Islet precursor cell (in vitro differentiated cells): Measurements from ENCODE around the gene JUP.

Experiments used
- DNase-seq: peaks from one replicate; pipeline ENCODE4 v3.0.0-alpha.2; 2018

JUP gene

DNA sequence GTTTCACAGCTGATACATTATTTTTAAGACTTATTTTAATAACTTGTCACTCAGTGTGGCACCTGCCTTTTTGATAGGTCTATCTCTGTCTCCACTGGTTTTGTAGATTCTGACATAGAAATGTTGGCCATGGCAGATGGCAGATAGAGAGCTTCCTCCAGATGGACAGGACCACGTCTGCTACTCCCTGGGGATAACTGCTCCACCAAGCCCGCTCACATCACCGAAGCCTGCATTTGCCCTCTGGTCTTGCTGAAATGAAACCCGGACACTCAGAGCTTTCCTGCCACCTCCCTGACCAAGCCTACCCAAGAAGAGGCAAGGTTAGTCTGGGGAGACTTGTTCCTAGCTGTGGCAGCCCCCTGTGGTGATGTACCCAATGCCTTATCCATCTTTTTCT, 35.6 kb downstream of the JUP start:
- DNase-seq: no peak

DNA sequence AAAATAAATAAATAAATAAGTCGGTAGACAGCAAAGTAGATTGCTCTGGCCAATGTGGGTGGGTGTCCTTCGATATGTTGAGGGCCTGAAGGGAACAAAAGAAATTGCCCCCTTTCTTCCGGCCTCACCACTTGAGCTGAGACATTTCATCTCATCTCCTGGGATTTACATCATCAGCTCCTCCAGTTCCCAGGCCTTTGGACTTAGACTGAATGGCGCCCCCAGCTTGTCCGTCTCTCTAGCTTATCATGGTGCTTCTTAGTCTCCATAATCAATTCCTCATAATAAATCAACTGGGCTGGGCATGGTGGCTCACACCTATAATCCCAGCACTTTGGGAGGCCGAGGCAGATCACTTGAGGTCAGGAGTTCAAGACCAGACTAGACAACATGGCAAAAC, 38.2 kb downstream of the JUP start:
- DNase-seq: no peak

GRCh38 chr17:41741709-41742108, 44.8 kb downstream of the JUP start:
- DNase-seq: no peak

GRCh38 chr17:41740506-41740905, 46.0 kb downstream of the JUP start:
- DNase-seq: no peak

- DNase-seq: peak; percentile 82
These were observed 46.7 kb downstream of the JUP start for GRCh38 chr17:41739661-41740352.

DNA sequence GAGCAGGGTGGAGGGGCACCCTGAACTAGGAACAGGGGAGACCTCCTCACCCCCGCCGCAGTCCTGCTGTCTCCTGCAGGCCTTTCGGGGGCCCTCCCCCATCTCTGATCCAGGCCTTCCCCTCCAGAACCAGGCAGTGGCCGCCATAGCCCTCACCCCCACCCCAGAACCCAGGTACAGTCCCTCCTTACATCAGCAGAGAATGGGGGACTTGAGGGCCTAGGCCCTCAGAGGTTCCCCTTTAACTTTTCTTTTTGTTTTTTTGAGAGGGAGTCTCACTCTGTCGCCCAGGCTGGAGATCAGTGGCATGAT, 47.8 kb downstream of the JUP start:
- no peak for DNase-seq

- peak; percentile 95 for DNase-seq
These were observed 48.3 kb downstream of the JUP start for GRCh38 chr17:41738077-41738800.

DNA sequence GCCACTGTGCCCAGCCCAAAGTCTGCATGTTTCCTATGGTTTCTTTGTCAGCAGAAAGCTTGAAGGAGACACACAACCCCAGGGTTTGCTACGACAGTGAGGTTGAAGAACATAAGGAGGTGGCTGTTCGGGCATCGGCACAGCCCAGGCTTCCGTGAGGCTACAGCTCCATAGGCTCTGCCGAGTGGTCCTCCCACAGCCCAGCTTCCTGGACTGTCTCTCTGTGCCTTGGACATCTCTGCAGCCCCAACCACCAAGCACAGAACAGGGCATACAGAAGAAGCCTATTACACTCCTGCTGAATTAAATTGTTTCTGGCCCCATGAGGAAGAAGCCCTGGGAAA, 48.9 kb downstream of the JUP start:
- DNase-seq: no peak

- DNase-seq: no peak
These were observed 49.4 kb downstream of the JUP start for GRCh38 chr17:41736983-41737679.

DNA sequence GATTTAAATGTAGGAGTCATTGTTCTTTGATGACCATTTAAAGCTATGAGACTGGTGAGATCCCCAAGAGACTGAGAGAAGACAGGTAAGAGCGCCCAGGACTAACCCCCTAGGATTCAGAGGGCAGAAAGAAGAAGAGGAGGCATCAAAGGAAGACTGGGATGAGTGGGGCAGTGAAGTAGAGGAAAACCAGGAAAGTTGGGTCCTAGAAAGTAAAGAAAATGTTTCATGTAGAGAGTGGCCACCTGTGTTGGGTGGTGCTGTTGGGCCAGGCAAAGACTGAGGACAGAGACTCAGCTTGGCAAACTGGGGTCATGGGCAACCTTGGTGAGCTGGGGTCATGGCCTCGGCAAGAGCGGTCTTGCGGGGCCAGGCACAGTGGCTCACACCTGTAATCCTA, 50.8 kb downstream of the JUP start:
- no peak for DNase-seq

- no peak for DNase-seq
These were observed 51.6 kb downstream of the JUP start for GRCh38 chr17:41734949-41735313.

- peak; percentile 88 for DNase-seq
These were observed 52.2 kb downstream of the JUP start, which contains the start of gene HAP1 for GRCh38 chr17:41734139-41734948. TSS of gene HAP1 (minus strand) at chr17:41734643. CDS start at chr17:41734634, 9 bp downstream.

DNA sequence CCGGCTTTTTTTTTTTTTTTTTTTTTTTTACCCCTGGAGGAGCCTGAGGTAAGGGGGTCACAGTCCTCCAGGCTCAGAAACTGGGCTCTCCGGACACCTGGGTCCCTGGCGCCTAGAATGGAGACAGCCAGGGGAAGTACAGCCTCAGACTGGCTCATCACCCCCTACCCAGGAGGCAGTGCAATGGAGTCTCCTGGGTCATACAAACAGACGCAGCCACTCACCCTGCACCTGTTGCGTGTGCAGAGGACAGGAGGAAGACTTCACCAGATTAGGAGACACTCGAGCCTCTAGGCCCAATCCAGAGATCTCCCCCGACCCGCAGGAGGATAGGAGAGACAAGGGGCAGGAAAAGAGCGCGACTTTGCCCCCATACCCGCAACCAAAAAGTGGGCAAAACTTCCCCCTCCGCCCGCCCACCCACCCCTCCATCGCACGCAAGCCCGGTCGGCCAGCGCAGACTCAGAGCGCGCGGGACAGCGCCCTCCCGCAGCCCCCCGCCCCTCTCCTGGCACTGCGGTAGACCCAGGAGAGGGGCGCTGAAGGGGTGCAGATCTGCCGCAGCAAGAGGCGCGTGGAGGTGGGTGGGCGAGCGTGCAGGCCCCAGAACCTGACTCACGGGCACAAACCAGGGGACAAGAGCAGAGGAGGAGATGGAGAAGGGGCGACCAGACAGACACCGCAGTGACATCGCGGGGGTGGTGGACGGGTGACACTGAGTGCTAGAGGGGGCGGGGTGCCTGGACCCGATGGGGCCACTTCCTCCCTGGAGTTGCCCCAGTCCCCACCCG, 53.0 kb downstream of the JUP start:
- DNase-seq: no peak

DNA sequence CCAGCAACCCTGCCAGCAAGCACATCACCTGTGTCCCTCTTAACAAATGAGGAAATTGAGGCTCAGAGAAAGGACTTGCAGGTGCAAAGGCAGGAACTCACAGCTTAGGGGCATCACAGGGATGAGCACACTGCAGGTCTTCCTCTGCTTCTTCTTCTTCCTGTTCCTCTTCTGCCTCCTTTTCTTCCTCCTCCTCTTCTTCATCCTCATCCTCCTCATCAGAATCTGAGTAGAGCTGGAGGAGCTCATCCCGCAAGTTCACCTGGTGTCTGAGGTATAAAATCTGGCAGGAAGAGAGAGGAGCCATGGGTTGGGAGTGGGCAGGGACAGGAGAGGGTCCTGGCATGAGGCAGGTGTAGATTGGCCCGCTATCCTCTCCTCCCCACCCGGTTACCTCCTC, 54.7 kb downstream of the JUP start:
- DNase-seq: no peak

- no peak for DNase-seq
These were observed 56.0 kb downstream of the JUP start for GRCh38 chr17:41730479-41730878.

DNA sequence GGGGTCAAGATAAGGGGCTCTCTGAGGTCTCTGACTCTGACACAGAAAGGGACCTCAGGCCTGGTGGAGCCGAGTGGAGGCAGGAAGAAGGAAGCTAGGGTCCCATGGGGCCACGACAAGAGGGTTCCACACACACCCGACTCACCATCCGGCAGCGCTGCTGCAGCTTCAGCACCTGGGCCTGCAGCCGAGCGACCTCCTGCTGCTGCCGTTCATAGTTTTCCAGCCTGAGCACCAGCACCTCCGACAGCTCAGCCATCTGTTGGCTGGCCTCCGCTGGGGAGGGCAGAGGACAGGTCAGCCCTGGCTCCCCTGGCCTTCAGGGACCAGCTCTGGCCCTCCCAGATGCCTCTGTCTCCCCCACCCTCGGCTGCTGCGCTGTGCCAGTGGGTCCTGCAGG, 58.5 kb downstream of the JUP start:
- DNase-seq: peak; percentile 55

DNA sequence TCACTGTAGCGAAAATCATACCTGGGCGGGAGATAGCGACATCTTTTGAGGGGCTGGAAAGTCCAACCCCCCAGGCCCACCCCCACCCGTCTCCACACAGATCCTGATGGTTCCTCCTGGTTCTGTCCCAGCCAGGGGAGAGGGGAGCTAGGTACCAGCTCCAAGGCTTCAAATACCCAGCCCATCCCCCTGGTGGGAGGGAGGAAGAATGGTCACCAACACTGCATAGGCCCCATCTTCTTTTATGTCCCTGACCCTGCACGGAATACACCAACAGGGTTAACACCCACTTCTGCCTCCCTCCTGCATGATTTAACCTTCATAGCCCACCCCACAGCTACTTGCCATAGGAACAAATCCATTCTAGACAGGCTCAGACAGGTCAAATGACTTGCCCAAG, 61.4 kb downstream of the JUP start:
- no peak for DNase-seq

- no peak for DNase-seq
These were observed 61.9 kb downstream of the JUP start for GRCh38 chr17:41724476-41725050.

DNA sequence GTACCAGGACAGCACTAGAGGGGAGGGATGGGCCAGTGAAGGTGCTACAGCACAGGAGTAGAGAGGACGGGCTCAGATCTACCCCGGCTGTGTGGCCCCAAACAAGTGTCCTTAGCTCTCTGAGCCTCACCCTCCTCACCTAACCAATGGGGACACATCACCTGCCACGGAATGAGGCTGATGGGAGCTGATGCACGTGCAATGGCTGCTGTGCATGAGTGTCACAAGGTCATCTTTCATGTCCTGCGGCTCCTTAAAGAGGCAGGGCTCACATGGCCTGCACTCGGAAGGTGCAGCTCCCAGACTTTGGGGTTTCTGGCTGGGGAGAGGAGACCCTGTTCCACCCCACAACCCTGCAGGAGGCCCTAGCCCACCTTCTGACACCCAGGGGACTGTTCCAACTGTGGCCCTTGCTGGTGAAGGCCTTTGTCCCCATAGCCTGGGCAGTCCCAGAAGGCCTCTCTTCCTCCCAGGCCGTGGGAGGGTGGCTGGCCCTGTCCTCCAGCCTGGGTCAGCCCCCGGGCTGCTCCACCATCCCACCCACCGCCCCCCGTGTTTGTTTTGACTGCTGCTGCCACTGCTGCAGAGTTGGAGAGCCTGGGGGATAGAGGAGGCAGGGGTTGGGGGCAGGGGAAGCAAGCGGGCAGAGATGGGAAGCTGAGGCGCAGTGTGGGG, 62.6 kb downstream of the JUP start:
- DNase-seq: no peak

DNA sequence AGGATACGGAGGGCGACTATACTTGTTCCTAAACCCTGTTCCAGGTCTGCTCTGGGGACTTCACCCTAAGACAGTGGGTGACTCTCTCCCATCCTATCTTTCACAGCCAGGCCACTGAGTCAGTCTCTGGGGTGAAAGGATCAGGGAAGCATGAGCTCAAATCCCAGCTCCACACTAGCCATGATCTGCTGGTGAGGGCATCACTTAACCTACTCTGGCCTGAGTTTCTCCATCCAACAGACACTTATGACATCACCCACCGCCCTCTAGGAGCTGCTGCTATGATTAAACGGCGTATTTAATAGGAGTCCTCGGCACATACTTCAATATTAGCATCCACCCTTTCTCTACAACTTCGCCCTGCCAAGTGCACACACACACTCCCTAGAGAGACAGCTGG, 64.3 kb downstream of the JUP start:
- no peak for DNase-seq

DNA sequence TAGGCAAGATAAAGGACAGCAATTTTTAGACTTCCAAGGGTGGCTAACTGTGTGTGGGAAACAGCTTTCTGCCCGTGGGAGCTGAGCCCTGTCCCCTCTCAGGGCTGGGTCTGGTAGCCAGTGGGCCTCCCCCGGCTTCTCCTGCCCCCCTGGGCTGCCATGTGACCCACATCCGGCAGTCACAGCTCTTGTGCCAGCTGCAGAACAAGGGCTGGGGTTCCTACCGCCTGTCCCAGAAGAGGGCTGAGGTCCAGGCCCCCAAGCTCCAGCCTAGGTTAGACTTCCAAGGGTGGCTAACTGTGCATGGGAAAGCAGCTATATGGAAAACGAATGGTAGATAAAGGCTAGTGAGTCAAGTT, 68.2 kb downstream of the JUP start:
- DNase-seq: peak; percentile 62
